MCF 10A (cell line): ENCODE data around the gene TMPRSS9. TPM values are rescaled to one million over a fixed set of nuclear protein-coding genes. Genes with fewer than 3 reads are reported as not detected.
"Not testable (repeated sequence)": the region's sequence is repeated elsewhere in the genome, so short reads cannot be mapped to it uniquely, and the experiment has no call there.

Experiments used
- BruUV-seq: library from RNA; stranded (reverse); fragments of 400-500 nt; replicated peaks from 2 replicates; lab custom pipeline; 2021; lab: Mats Ljungman, UMichigan
- CTCF ChIA-PET: fragments of 300-600 bp; sonication (Branson Sonifier 250); formaldehyde crosslinking; extraction: SDS; loops from one replicate; lab custom pipeline; 2021; ENCODE audit warnings: antibody characterized with exemption, inconsistent platforms; lab: Yijun Ruan, JAX
- POLR2A ChIA-PET: fragments of 300-600, 350-650 bp; sonication (Branson Sonifier 250); formaldehyde crosslinking; extraction: SDS; loops from one replicate; lab custom pipeline; 2020; ENCODE audit warnings: antibody characterized with exemption, inconsistent platforms; lab: Yijun Ruan, JAX
- DNase-seq: peaks from one replicate; pipeline ENCODE4 v3.0.0-alpha.2; 2018; ENCODE audit not compliant: unreplicated experiment
- H3K27ac Mint-ChIP-seq: one replicate; pipeline ENCODE4 v1.8.0; 2022; ENCODE audit warnings: mild to moderate bottlenecking, low read depth, mixed read lengths; ENCODE audit not compliant: unreplicated experiment
- H3K27me3 Mint-ChIP-seq: one replicate; pipeline ENCODE4 v1.8.0; 2022; ENCODE audit warnings: mixed read lengths; ENCODE audit not compliant: insufficient read depth, unreplicated experiment
- H3K36me3 Mint-ChIP-seq: one replicate; pipeline ENCODE4 v1.8.0; 2022; ENCODE audit warnings: mild to moderate bottlenecking, moderate library complexity, mixed read lengths; ENCODE audit not compliant: insufficient read depth, unreplicated experiment
- H3K4me1 Mint-ChIP-seq: one replicate; pipeline ENCODE4 v1.8.0; 2022; ENCODE audit warnings: mixed read lengths; ENCODE audit not compliant: insufficient read depth, unreplicated experiment
- H3K4me3 Mint-ChIP-seq: one replicate; pipeline ENCODE4 v1.8.0; 2022; ENCODE audit warnings: mild to moderate bottlenecking, moderate library complexity, mixed read lengths; ENCODE audit not compliant: unreplicated experiment
- H3K9me3 Mint-ChIP-seq: one replicate; pipeline ENCODE4 v1.8.0; 2022; ENCODE audit warnings: mixed read lengths; ENCODE audit not compliant: unreplicated experiment
- intact Hi-C: fragments of 100-400 bp; cut with micrococcal nuclease; formaldehyde crosslinking; loops from 2 replicates; pipeline ENCODE4 v1.14.1; 2022
- total RNA-seq: library from RNA; stranded (reverse); gene quantifications from 2 replicates; pipeline ENCODE4 v1.2.3, GENCODE V29; 2022
- TF ChIP-seq, protein P1 (sequence below): fragments of 200-600 bp; IDR thresholded peaks from one replicate; pipeline ENCODE4 v1.8.0; 2022; ENCODE audit warnings: antibody characterized with exemption, mild to moderate bottlenecking; ENCODE audit not compliant: unreplicated experiment

Gene TMPRSS9
- total RNA-seq, 1 experiment from 2014 or later = not detected

DNA sequence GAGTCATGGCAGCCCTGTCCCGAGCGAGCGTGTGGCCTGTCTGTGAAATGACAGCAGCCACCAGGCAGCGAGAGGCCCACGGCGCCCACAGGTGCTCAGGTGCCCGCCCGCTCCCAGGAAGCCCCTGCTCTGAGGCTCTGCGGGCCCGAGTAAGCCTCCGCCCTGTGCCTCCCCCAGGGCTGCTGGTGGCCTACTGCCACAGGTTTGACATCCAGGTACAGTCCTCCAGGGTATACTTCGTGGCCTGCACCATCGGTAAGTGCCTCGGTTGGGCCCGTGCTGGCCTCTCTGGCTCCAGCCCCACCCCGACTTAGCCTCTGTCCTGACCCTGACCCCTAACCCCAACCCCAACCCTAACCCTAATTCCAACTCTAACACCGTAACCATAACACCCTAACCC lies 15.0 kb upstream of the TMPRSS9 start:
- TF ChIP-seq, protein P1, sequence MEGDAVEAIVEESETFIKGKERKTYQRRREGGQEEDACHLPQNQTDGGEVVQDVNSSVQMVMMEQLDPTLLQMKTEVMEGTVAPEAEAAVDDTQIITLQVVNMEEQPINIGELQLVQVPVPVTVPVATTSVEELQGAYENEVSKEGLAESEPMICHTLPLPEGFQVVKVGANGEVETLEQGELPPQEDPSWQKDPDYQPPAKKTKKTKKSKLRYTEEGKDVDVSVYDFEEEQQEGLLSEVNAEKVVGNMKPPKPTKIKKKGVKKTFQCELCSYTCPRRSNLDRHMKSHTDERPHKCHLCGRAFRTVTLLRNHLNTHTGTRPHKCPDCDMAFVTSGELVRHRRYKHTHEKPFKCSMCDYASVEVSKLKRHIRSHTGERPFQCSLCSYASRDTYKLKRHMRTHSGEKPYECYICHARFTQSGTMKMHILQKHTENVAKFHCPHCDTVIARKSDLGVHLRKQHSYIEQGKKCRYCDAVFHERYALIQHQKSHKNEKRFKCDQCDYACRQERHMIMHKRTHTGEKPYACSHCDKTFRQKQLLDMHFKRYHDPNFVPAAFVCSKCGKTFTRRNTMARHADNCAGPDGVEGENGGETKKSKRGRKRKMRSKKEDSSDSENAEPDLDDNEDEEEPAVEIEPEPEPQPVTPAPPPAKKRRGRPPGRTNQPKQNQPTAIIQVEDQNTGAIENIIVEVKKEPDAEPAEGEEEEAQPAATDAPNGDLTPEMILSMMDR = no peak
- peaks cover 6% of the 10 kb centered on the region for H3K36me3 Mint-ChIP-seq
- no peaks in the 10 kb centered on the region for H3K27me3 Mint-ChIP-seq
- intact Hi-C loops = no loop called here
- ChIA-PET POLR2A (no interaction called here), CTCF (no interaction called here)
- H3K27ac Mint-ChIP-seq = no peak overlapping the region
- BruUV-seq = no TSS peak
- peaks cover 7% of the 10 kb centered on the region for H3K4me1 Mint-ChIP-seq
- H3K4me3 Mint-ChIP-seq = no peak overlapping the region
- H3K9me3 Mint-ChIP-seq = no peaks in the 10 kb centered on the region
- DNase-seq = no peak

DNA sequence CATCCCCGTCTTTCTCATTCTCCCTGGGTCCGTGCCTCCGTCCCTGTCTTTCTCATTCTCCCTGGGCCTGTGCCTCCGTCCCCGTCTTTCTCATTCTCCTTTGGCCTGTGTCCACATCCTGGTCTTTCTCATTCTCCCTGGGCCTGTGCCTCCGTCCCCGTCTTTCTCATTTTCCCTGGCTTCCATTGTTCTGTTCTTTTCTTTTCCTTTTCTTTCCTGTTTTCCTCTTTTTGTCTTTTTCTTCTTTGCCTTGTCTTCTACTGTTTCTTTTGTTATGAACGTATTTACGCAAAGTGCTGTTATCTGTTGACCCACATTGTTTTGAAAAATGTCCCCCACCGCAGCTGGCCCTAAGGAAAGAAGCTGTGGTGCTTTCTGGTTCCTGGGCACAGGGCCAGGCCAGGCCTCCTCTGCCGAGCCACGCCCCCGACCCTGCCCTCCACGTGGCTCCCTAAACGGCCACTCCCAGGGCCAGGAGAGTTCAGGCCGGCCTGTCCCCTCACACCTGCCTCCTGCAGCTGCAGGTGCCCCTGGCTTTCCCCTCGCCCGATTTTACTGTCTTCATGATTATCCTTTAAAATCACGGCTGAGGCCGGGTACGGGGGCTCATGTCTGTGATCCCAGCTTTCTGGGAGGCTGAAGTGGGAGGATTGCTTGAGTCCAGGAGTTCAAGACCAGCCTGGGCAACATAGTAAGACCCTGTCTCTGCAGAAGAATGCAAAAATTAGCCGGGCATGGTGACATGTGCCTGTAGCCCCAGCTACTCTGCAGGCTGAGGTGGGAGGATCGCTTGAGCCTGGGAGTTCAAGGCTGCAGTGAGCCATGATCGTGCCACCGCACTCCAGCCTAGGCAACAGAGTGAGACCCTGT lies 14.0 kb upstream of the TMPRSS9 start:
- Mint-ChIP-seq H3K27ac (no peak overlapping the region), H3K36me3 (peaks cover 6% of the 10 kb centered on the region), H3K4me1 (peaks cover 7% of the 10 kb centered on the region), H3K27me3 (no peaks in the 10 kb centered on the region), H3K9me3 (no peaks in the 10 kb centered on the region), H3K4me3 (no peak overlapping the region)
- BruUV-seq = no TSS peak
- intact Hi-C loops = no loop called here
- ChIA-PET POLR2A (no interaction called here), CTCF (interaction anchor here (1.3 kb wide), 1 partner anchor 46 kb away, joined by 7 read pairs; no protein-coding TSS in a partner anchor)
- TF ChIP-seq, protein P1 = no peak
- peak; percentile 29 for DNase-seq

DNA sequence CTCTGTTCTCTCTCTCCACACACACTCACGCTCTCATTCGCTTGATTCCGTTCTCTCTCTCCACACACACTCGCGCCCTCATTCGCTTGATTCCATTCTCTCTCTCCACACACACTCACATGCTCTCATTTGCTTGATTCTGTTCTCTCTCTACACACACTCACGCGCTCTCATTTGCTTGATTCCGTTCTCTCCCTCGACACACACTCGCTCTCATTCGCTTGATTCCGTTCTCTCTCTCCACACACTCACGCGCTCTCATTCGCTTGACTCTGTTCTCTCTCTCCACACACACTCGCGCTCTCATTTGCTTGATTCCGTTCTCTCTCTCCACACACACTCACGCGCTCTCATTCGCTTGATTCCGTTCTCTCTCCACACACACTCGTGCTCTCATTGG lies 10.2 kb upstream of the TMPRSS9 start:
- H3K9me3 Mint-ChIP-seq, DNase-seq, H3K27ac Mint-ChIP-seq, BruUV-seq, intact Hi-C loops, CTCF ChIA-PET, H3K36me3 Mint-ChIP-seq, POLR2A ChIA-PET, H3K4me3 Mint-ChIP-seq, H3K4me1 Mint-ChIP-seq, H3K27me3 Mint-ChIP-seq: not testable (repeated sequence)

DNA sequence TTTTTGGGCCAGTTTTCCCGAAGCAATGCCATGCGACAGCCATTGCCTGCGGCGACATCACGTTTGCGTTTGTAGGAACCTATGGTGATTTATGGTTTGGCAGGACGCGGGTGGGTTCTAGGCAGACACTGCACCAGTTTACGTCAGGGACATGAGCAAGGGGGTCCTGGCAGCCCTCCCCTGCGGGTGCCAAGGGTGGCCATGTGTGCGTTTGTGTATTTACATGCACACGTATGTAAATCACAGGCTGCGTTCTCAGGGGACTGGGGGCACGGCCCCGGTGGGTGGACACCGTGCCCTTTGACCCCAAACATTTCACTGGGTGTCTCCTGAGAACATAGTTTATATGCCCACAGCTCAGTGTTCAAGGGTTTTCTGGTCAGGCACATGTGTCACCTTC lies 9.4 kb upstream of the TMPRSS9 start:
- Mint-ChIP-seq H3K9me3 (no peaks in the 10 kb centered on the region), H3K27ac (no peak overlapping the region), H3K4me1 (peaks cover 4% of the 10 kb centered on the region), H3K4me3 (no peak overlapping the region), H3K27me3 (no peaks in the 10 kb centered on the region), H3K36me3 (no peaks in the 10 kb centered on the region)
- intact Hi-C loops = no loop called here
- ChIA-PET POLR2A (interaction anchor here (1.4 kb wide), 1 partner anchor 23 kb away, joined by 3 read pairs; the partner anchor contains the start of genes LSM7 and SPPL2B), CTCF (interaction anchor here (0.6 kb wide), 1 partner anchor 40 kb away, joined by 3 read pairs; no protein-coding TSS in a partner anchor)
- TF ChIP-seq, protein P1 = no peak
- DNase-seq = no peak
- BruUV-seq = no TSS peak
